NOMO-1 treated with dmso at 0.1 percent for 144 hours (cell line): Measurements from ENCODE around the gene SMAP1.

Experiments used
- DNase-seq: peaks from one replicate; lab custom pipeline; 2025; ENCODE audit not compliant: unreplicated experiment; lab: John Stamatoyannopoulos, UW

The SMAP1 gene

DNA sequence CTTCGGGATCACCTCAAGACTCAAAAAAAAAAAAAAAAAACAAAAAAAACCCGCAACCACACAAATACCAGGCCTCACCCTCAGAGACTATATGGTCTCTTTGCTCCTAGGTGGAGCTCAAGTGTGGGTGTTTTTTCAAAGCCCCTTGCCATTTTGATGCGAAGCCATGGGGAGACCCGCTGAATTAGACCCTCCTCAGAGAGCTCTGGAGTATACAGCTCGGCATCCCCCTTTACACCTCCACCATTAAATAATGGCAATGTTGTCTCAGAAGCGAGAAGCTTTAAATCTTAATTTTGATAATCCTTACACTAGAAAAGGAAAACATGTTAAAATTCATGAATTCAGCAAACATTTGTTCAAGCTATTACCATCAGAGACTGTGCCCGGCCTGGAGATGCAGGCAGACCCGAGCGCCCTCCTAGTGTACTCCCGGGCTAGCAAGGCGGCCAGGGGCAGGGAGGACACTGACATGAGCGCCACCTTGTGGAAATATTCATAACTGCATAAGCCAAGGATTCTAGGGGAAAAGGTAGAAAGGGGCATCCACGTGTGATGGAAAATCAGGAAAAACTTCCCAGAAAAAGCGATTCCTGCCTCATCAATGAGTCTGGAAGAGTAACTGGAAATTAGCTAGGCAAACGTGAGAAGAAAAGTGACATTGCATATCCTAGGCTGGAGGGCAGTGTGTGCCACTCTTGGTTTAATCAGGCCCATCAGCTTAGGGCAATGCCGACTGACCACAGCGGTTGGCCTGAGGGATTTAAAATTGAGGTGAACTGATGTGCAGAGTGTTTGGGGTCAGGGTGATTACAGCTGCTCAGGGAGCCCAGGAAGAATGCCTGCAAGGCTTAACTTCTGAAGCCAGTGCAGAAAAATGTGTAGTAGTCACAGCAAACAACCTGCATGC lies 216.6 kb downstream of the SMAP1 start:
- DNase-seq, result peak; percentile 20

DNA sequence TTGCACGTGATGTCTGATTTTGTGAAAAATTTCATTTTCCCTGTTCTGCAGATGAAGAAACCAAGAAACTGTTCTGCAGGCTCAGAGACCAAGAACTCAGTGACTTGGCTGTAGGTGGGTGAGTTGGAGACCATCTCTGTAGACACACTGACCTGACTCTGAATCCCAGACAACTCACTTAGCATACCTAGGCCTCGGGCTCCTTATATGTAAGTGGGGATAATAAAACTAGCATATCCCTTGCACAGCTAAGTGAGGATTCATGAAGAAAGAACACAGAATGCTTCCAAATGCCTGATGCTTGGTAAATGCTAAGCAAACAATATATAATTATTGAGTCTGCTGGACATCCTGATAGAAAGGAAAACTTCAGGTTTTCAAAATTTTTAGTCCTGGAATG lies 218.4 kb downstream of the SMAP1 start:
- DNase-seq, result no peak

DNA sequence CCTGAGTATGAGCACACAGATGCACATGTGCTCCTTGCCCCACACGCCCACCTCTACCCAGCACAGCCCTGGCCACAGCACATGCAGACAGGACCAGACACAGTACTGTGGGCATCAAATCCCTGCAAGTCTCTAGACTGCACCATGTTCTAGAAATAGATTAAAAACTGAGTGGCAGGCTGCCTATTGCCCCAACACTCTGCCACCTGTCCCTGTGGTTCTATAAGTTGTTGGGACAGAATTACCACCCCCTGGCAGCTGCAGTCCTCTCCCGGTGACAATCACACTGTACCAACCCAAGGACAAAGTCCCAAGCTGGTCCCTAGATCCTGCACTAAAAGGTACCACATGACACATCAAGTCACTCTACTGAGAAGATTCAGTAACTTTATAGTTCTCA lies 219.0 kb downstream of the SMAP1 start:
- no peak for DNase-seq

DNA sequence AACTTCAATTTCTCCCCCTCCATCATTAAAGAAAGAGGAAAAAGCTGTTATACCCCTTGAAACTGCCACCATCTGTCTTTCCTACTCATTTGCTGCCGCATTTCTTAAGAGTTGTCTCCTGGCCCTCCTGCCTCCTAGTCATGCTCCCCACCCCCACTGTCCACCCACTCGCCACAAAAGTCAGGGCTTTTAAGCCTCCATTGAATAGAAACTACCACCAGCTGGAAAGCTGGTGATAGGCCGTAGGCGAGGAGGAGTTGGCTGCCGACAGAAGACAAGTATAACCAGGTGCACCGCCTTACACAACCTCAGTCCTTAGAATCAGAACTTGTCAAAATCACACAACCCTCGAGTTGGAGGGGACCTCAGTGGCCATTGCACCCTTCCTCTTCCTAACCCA lies 221.6 kb downstream of the SMAP1 start:
- DNase-seq, result no peak

DNA sequence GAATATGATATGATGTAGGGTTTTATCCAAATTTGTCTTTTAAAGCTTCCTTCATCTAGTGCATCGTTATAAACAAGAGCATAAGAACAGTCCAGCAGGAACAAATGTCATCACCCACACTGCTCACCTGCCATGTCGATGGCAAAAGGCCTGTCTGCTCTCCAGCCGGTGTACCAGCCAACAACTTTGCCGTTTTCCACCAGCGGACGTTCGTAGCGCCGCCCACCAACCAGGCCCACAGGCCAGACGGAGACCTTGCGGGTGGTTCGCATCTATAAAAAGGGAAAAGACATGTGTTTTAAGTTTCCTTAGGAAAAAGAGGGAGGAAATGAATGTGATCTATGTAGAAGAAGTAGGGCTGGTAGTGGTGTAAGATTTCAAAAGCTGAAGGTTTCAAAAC lies 226.3 kb downstream of the SMAP1 start:
- no peak for DNase-seq

DNA sequence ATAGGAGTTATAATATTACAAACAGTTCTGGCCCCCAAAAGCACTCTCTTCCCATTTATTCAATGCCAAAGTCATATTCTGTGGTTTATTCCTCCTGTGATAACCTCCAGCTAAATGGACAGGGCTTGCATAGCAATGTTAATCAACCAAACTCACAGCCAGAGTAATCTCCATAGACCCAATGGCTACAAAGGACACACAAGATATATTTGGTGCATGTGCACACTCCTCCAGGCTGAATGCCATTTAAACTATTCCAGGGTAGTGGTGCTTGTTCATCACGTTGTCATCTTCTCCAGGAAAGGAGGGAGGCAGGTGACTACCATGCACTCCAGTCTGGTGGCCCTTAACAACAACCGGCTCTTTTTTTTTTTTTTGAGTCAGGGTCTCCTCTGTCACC lies 232.4 kb downstream of the SMAP1 start:
- DNase-seq, result no peak

DNA sequence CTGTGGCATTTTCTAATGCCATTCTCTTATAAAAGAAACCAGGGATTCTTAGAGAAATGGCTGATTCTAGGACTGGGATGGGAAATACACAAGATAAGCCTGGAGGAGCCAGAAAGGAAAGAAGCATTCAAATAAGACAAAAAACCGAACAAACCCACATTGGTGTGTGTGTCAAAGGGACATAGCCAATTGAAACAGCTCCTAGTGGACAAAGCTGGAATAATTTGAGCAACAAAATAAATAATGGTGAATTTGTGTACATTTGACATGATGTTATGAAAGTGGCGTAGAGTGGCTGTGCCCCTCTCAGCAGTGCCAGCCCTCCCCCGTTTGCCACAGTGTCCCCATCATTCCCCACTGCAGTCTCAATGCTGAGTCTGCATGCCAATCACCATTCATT lies 233.6 kb downstream of the SMAP1 start:
- no peak for DNase-seq

DNA sequence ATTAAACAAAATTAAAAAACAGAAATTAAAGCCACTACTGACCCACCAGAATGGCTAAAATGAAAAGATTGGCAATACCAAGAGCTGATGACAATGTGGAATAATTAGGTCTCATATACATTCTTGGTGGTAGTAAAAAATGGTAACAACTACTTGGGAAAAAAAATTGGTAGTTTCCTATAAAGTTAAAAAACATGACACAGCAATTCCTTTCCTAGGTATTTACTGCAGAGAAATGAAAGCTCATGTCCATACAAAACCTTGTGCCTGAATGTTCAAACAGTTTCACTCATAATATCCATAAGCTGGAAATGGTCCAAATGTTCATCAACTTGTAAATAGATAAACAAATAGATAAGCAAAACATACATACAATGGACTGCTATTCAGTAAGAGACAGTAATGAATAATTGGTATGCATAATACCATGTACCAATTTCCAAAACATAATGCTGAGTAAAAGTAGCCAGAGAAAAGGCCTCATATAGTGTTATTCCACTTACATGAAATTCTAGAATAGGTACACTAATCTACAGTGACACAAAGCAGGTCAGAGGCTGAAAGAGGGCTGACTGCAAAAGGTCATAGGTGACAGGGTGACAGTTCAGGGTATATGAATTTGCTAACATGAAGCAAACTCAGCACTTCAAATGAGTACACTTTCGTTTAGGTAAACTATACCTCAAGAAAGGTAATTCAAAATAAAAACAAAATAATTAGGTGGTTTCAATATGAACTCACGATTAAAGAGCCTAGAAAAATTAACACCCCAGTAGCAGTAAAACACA lies 236.2 kb downstream of the SMAP1 start:
- no peak for DNase-seq

DNA sequence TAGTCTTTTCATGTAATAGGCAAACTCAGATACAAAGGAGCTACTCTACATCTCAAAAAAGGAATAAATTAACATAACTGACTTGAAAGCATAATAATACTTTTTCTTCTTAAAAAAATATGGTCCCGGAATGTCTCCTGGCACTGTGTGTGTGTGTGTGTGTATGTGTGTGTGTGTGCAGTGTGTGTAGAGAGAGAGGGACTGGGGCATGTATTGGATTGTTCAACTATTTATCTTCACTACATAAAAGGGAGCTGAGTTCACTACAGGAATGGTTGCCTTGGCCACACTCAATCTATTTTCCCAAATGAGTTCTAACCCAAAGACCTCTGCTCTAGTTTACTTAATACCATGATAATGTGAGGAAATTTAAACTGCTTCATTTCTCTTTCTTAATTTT lies 238.1 kb downstream of the SMAP1 start:
- no peak for DNase-seq
